D341Med (cell line): Measurements from ENCODE around the gene LYSMD2.
"Not testable (repeated sequence)": the region's sequence is repeated elsewhere in the genome, so short reads cannot be mapped to it uniquely, and the experiment has no call there.

Source experiments
- DNase-seq: peaks from one replicate; pipeline ENCODE4 v3.0.0; 2012; ENCODE audit warnings: low spot score

The LYSMD2 gene

GRCh38 chr15:51737522-51738305, at the start of gene LYSMD2:
LYSMD2 (minus strand) TSS chr15:51737655; CDS start chr15:51737622, 33 bp downstream.
- peak; percentile 86 for DNase-seq

- DNase-seq, result not testable (repeated sequence)
These were observed 49.7 kb upstream of the LYSMD2 start for GRCh38 chr15:51787130-51787529.

- no peak for DNase-seq
These were observed 46.5 kb upstream of the LYSMD2 start for GRCh38 chr15:51783967-51784366.

- no peak for DNase-seq
These were observed 45.0 kb upstream of the LYSMD2 start for GRCh38 chr15:51782357-51782896.

GRCh38 chr15:51781506-51781905, 44.1 kb upstream of the LYSMD2 start:
- DNase-seq, result no peak

GRCh38 chr15:51780636-51781035, 43.2 kb upstream of the LYSMD2 start:
- DNase-seq, result no peak

- peak; percentile 76 for DNase-seq
These were observed 39.6 kb upstream of the LYSMD2 start for GRCh38 chr15:51776952-51777569.

- DNase-seq, result peak; percentile 76
These were observed 38.7 kb upstream of the LYSMD2 start for GRCh38 chr15:51775967-51776816.

- DNase-seq, result no peak
These were observed 37.5 kb upstream of the LYSMD2 start for GRCh38 chr15:51774916-51775315.

- no peak for DNase-seq
These were observed 34.3 kb upstream of the LYSMD2 start for GRCh38 chr15:51771773-51772172.

- DNase-seq, result no peak
These were observed 33.4 kb upstream of the LYSMD2 start for GRCh38 chr15:51770902-51771301.

GRCh38 chr15:51768018-51768417, 30.6 kb upstream of the LYSMD2 start:
- no peak for DNase-seq

GRCh38 chr15:51766341-51766740, 28.9 kb upstream of the LYSMD2 start:
- DNase-seq, result no peak

- DNase-seq, result no peak
These were observed 28.3 kb upstream of the LYSMD2 start for GRCh38 chr15:51765751-51766150.

GRCh38 chr15:51760805-51761204, 23.4 kb upstream of the LYSMD2 start:
- no peak for DNase-seq

GRCh38 chr15:51759557-51760070, 22.2 kb upstream of the LYSMD2 start:
- DNase-seq, result no peak

GRCh38 chr15:51758645-51759044, 21.2 kb upstream of the LYSMD2 start:
- peak; percentile 73 for DNase-seq

GRCh38 chr15:51757450-51757849, 20.0 kb upstream of the LYSMD2 start:
- no peak for DNase-seq

GRCh38 chr15:51756482-51756881, 19.0 kb upstream of the LYSMD2 start:
- no peak for DNase-seq

GRCh38 chr15:51755790-51756189, 18.3 kb upstream of the LYSMD2 start:
- DNase-seq, result no peak

GRCh38 chr15:51754267-51754666, 16.8 kb upstream of the LYSMD2 start:
- no peak for DNase-seq

- DNase-seq, result no peak
These were observed 15.4 kb upstream of the LYSMD2 start for GRCh38 chr15:51752888-51753287.
